Type B pancreatic cell (in vitro differentiated cells): ENCODE results near the gene CDK13. TPM values are rescaled to one million over a fixed set of nuclear protein-coding genes. Genes with fewer than 3 reads are reported as not detected.
"Not testable (repeated sequence)": the region's sequence is repeated elsewhere in the genome, so short reads cannot be mapped to it uniquely, and the experiment has no call there.

Experiments
- DNase-seq: peaks from one replicate; pipeline ENCODE4 v3.0.0; 2021; ENCODE audit warnings: mixed read lengths; ENCODE audit not compliant: unreplicated experiment; ENCODE audit errors: extremely low spot score
- H3K27ac Mint-ChIP-seq: 2 replicates; pipeline ENCODE4 v1.8.0; 2021; ENCODE audit warnings: mild to moderate bottlenecking, mixed read lengths
- H3K27me3 Mint-ChIP-seq: 2 replicates; pipeline ENCODE4 v1.8.0; 2021; ENCODE audit warnings: mixed read lengths
- H3K36me3 Mint-ChIP-seq: 2 replicates; pipeline ENCODE4 v1.8.0; 2021; ENCODE audit warnings: mixed read lengths
- H3K4me1 Mint-ChIP-seq: one replicate; pipeline ENCODE4 v1.8.0; 2021; ENCODE audit warnings: mixed read lengths; ENCODE audit not compliant: unreplicated experiment
- H3K4me3 Mint-ChIP-seq: 2 replicates; pipeline ENCODE4 v1.8.0; 2021; ENCODE audit warnings: mild to moderate bottlenecking, mixed read lengths
- H3K9me3 Mint-ChIP-seq: 2 replicates; pipeline ENCODE4 v1.8.0; 2021; ENCODE audit warnings: mixed read lengths
- CTCF ChIP-seq: fragments of 200-600 bp; sonication (generic); conservative IDR thresholded peaks from 2 replicates; pipeline ENCODE4 v1.5.0; 2021; ENCODE audit warnings: antibody characterized with exemption, mild to moderate bottlenecking
- total RNA-seq: library from RNA; stranded (reverse); gene quantifications from 2 replicates; pipeline ENCODE4 v1.2.1, GENCODE V29; 2021; ENCODE audit warnings: low replicate concordance

CDK13 gene
- total RNA-seq, 1 donor from 2014 or later, result 57.6 TPM

- H3K4me3 Mint-ChIP-seq, result no peak overlapping the region
- H3K36me3 Mint-ChIP-seq, result no peaks in the 10 kb centered on the region
- H3K27me3 Mint-ChIP-seq, result no peaks in the 10 kb centered on the region
- H3K4me1 Mint-ChIP-seq, result no peaks in the 10 kb centered on the region
- DNase-seq, result no peak
- peaks cover 5% of the 10 kb centered on the region for H3K9me3 Mint-ChIP-seq
- H3K27ac Mint-ChIP-seq, result no peak overlapping the region
- no peak for TF ChIP-seq CTCF
These were observed 39.8 kb upstream of the CDK13 start for GRCh38 chr7:39910108-39910869.

GRCh38 chr7:39911167-39911566 is 38.9 kb upstream of the CDK13 start:
- Mint-ChIP-seq H3K9me3 (peaks cover 5% of the 10 kb centered on the region), H3K27me3 (no peaks in the 10 kb centered on the region), H3K27ac (no peak overlapping the region), H3K4me1 (no peaks in the 10 kb centered on the region), H3K4me3 (no peak overlapping the region), H3K36me3 (no peaks in the 10 kb centered on the region)
- no peak for TF ChIP-seq CTCF
- no peak for DNase-seq

- H3K27ac Mint-ChIP-seq, H3K4me1 Mint-ChIP-seq, H3K4me3 Mint-ChIP-seq, DNase-seq, H3K27me3 Mint-ChIP-seq, H3K9me3 Mint-ChIP-seq, H3K36me3 Mint-ChIP-seq: not testable (repeated sequence)
These were observed 34.2 kb upstream of the CDK13 start for GRCh38 chr7:39915847-39916246.

- H3K9me3 Mint-ChIP-seq, result no peaks in the 10 kb centered on the region
- no peaks in the 10 kb centered on the region for H3K4me1 Mint-ChIP-seq
- H3K27me3 Mint-ChIP-seq, result peaks cover 3% of the 10 kb centered on the region
- H3K27ac Mint-ChIP-seq, result no peak overlapping the region
- DNase-seq, result no peak
- no peak overlapping the region for H3K4me3 Mint-ChIP-seq
- no peaks in the 10 kb centered on the region for H3K36me3 Mint-ChIP-seq
- no peak for TF ChIP-seq CTCF
These were observed 30.4 kb upstream of the CDK13 start for GRCh38 chr7:39919646-39920045.

- DNase-seq, result no peak
- H3K4me3 Mint-ChIP-seq, result no peak overlapping the region
- H3K27ac Mint-ChIP-seq, result no peak overlapping the region
- no peaks in the 10 kb centered on the region for H3K36me3 Mint-ChIP-seq
- H3K4me1 Mint-ChIP-seq, result no peaks in the 10 kb centered on the region
- peaks cover 3% of the 10 kb centered on the region for H3K27me3 Mint-ChIP-seq
- no peak for TF ChIP-seq CTCF
- no peaks in the 10 kb centered on the region for H3K9me3 Mint-ChIP-seq
These were observed 28.4 kb upstream of the CDK13 start for GRCh38 chr7:39921506-39922175.

- TF ChIP-seq CTCF, result no peak
- no peak for DNase-seq
- peaks cover 3% of the 10 kb centered on the region for H3K27me3 Mint-ChIP-seq
- no peaks in the 10 kb centered on the region for H3K36me3 Mint-ChIP-seq
- peaks cover 4% of the 10 kb centered on the region for H3K9me3 Mint-ChIP-seq
- no peak overlapping the region for H3K27ac Mint-ChIP-seq
- H3K4me3 Mint-ChIP-seq, result no peak overlapping the region
- no peaks in the 10 kb centered on the region for H3K4me1 Mint-ChIP-seq
These were observed 27.5 kb upstream of the CDK13 start for GRCh38 chr7:39922580-39922979.
